ENCODE results near the gene MMP17.

MMP17 gene

DNA sequence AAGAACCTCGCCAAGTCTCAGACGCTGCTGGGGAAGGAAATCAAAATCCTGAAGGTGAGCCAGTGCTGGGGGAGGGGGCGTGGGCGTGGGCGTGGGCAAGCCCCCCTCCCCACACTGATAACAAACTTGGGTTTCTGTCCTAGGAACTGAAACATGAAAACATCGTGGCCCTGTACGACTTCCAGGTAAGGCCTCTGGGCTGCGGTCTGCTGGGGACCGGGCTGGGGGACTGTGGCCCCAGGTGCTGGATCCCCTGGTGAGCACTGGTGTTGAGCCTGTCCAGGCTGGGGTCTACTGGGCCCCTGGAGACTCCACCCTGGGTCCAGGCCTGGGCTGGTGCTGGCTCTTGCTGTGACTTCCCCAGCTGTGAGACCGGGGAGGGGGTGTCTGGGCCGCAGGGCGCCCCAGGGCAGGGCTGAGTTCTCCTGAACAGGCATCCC, 67.5 kb downstream of the MMP17 start (continued):
- TF ChIP-seq ZNF148 (tag by site-specific recombination; IDR thresholded peaks at IDR 0.05; ENCODE audit: borderline replicate concordance) (no peak), ZNF394 (tag by site-specific recombination; IDR thresholded peaks at IDR 0.05; ENCODE audit: borderline replicate concordance) (0 out of 2 replicates have a peak, but pooled peaks have one; percentile 6), PRDM1 (tag by site-specific recombination; IDR thresholded peaks at IDR 0.05) (no peak), SP7 (tag by site-specific recombination; IDR thresholded peaks at IDR 0.05) (no peak), ZNF670 (tag by site-specific recombination; IDR thresholded peaks at IDR 0.05; ENCODE audit: low read depth) (no peak), OSR2 (tag by site-specific recombination; IDR thresholded peaks at IDR 0.05) (no peak), ZNF837 (tag by site-specific recombination; IDR thresholded peaks at IDR 0.05) (no peak), ZNF24 (tag by site-specific recombination; IDR thresholded peaks at IDR 0.05) (no peak), ZBTB7A (tag by site-specific recombination; IDR thresholded peaks at IDR 0.05; ENCODE audit: low read depth) (peak; percentile 51; the same call in 1 of the 2 replicates), SCRT2 (tag by site-specific recombination; IDR thresholded peaks at IDR 0.05) (no peak), ZBTB21 (tag by site-specific recombination; IDR thresholded peaks at IDR 0.05) (no peak), AEBP2 (tag by site-specific recombination; IDR thresholded peaks at IDR 0.05; ENCODE audit: borderline replicate concordance) (no peak), PRDM6 (tag by site-specific recombination; IDR thresholded peaks at IDR 0.05) (no peak), ZNF19 (tag by site-specific recombination; IDR thresholded peaks at IDR 0.05; ENCODE audit: low read depth) (no peak), ZNF311 (tag by site-specific recombination; IDR thresholded peaks at IDR 0.05; ENCODE audit: borderline replicate concordance) (no peak), ZNF510 (tag by site-specific recombination; IDR thresholded peaks at IDR 0.05; ENCODE audit: insufficient replicate concordance) (no peak), ZNF324 (tag by site-specific recombination; IDR thresholded peaks at IDR 0.05) (no peak), ZSCAN5A (tag by site-specific recombination; IDR thresholded peaks at IDR 0.05) (no peak), MEIS1 (CRISPR knock-in tag; IDR thresholded peaks at IDR 0.05; ENCODE audit: borderline replicate concordance) (no peak), ZNF184 (tag by site-specific recombination; IDR thresholded peaks at IDR 0.05) (no peak), ZNF121 (tag by site-specific recombination; IDR thresholded peaks at IDR 0.05) (0 out of 2 replicates have a peak, but pooled peaks have one; percentile 12), YY2 (tag by site-specific recombination; IDR thresholded peaks at IDR 0.05) (no peak), ZNF660 (tag by site-specific recombination; IDR thresholded peaks at IDR 0.05) (no peak), ZNF146 (tag by site-specific recombination; IDR thresholded peaks at IDR 0.05) (no peak), ZNF521 (tag by site-specific recombination; IDR thresholded peaks at IDR 0.05) (no peak), ZFHX2 (tag by site-specific recombination; conservative IDR thresholded peaks at IDR 0.05) (peak; percentile 94), PRDM4 (tag by site-specific recombination; IDR thresholded peaks at IDR 0.05) (no peak)
- TF ChIP-seq, protein P1, sequence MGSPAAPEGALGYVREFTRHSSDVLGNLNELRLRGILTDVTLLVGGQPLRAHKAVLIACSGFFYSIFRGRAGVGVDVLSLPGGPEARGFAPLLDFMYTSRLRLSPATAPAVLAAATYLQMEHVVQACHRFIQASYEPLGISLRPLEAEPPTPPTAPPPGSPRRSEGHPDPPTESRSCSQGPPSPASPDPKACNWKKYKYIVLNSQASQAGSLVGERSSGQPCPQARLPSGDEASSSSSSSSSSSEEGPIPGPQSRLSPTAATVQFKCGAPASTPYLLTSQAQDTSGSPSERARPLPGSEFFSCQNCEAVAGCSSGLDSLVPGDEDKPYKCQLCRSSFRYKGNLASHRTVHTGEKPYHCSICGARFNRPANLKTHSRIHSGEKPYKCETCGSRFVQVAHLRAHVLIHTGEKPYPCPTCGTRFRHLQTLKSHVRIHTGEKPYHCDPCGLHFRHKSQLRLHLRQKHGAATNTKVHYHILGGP (tag by site-specific recombination; IDR thresholded peaks at IDR 0.05): no peak
- TF ChIP-seq, protein P2, sequence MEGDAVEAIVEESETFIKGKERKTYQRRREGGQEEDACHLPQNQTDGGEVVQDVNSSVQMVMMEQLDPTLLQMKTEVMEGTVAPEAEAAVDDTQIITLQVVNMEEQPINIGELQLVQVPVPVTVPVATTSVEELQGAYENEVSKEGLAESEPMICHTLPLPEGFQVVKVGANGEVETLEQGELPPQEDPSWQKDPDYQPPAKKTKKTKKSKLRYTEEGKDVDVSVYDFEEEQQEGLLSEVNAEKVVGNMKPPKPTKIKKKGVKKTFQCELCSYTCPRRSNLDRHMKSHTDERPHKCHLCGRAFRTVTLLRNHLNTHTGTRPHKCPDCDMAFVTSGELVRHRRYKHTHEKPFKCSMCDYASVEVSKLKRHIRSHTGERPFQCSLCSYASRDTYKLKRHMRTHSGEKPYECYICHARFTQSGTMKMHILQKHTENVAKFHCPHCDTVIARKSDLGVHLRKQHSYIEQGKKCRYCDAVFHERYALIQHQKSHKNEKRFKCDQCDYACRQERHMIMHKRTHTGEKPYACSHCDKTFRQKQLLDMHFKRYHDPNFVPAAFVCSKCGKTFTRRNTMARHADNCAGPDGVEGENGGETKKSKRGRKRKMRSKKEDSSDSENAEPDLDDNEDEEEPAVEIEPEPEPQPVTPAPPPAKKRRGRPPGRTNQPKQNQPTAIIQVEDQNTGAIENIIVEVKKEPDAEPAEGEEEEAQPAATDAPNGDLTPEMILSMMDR (tag by site-specific recombination; IDR thresholded peaks at IDR 0.05): no peak
